HG03558 (cell line): ENCODE results near the gene RASA2.
A peak's percentile ranks its signal among the peaks of the same experiment; 100 is the strongest.
"Not testable (repeated sequence)": the region's sequence is repeated elsewhere in the genome, so short reads cannot be mapped to it uniquely, and the experiment has no call there.

ENCODE experiments used
- ATAC-seq: cut with Tn5 transposase; IDR thresholded peaks from one replicate; pipeline ENCODE4 v1.9.1; 2021; ENCODE audit warnings: moderate number of reproducible peaks; ENCODE audit not compliant: unreplicated experiment; ENCODE audit errors: extremely low read depth

RASA2 gene

DNA sequence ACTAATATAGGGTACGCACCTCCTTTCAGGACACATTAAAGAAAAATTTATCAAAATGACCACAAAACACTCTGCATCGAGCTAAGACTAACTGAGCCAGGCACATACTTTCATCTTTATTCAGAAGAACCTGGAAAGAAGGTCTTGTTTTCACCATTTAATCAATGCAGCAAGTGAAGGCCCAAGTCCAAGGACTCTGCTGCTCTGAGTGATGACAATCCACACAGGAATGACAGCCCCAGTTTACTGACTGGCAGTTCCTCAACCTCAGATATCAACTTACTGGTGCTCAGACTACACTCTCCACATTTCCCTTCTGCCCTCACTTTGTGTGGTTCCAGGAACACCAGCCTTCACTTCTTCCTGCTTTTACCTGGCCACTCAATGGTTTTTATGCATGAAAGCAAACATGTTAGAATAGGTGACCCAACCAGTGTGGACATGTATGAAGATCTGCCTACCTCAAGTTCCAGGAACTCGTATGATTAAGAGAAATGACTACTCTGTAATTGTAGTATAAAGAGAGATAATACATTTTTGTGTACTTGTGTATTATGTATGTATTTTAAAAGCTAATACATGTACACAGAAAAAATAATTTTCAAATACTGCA, 29.1 kb upstream of the RASA2 start:
- no peak for ATAC-seq

DNA sequence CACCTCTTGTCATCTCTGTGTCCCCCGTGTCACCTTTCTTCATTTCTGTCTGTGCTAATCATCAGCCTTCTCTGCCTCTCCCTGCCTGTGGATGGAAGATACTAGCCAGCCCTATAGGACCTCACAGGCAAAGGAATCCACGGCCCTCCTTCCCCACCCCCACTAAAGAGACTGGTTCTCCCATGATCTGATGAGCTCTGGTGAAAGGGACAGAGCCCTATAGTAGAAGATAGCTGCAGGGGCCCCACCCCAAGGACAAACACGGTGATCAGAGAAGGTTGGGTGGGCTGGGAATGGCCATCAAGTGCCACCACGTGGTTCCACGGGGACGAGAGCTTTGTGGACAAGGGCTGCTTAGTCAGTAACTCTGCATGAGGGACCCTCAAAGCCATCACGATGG, 27.8 kb upstream of the RASA2 start:
- no peak for ATAC-seq

DNA sequence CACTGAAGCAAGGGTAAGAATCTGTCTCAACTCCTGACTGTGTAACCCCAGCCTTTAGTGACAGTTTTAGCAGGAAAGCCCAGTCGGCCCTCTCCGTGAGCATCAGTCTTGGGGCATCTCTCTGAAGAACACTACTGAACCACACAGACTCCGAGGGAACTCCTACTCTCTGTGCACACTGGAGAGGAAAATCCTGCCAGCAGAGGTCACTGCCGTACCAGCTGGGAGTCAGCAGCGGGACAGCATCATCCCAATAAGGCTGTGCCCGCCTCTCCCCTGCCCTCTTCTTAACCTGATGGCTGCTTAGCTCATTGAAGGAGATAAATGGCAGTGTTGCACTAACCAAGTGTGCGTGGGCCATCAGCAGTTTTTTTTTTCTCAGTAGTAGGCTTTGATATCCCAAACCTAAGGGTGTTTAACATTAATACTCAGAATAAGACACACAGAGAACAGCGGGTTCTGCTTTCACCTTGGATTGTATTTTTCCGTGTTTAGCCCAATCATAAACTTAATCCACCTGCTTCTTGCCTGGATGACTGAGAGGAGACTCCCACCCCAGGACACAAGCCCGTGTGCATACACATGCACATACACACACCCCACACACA, 26.6 kb upstream of the RASA2 start:
- ATAC-seq: no peak

DNA sequence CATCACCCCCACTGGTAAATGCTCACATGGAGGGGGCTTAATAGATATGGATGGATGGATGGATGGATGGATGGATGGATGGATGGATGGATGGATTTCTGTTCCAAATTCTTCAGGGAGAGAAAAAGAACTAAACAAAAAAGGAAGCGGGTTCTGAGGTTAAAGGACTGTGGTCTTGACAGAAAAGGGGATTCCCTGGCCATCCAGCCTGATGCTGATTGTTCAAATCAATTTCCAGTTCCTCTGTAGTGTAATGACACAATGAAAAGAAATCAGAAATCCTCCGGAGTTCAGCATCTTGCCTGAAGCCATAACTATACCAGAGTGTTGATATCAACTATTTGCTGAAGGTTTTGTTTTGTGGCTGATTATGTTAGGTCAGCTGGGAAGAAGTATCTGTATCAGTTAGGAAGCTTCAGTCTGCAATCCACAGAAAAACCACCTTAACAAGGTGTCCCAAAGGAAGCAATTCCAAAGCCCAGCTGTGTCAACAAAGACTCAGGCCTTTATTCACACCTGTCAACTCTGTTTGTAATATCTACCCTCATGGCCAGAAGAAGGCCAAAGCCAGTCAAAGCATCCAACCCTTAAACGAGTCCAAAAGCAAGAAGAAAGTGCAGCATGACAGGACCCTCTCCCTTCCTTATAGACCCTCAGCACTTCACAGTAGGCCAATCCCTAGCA, 24.5 kb upstream of the RASA2 start:
- ATAC-seq: no peak

DNA sequence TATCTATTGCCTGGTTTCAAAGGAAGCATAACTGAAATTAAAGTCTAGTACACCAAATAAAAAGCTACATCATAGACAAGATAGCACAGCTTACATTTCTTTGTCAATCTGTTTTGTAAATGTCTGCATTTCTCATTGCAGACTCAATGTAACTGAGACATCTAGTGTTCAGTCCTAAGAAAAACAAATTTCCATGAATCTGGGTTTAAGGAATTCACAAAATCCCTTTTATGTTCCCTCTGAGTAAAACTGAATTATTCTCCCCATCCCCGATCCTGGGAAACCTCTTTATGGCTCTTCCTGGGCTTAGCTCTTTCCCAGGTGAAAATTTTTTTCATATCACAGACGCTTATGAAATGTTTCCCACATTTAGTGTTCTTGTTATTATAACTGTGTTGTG, 21.6 kb upstream of the RASA2 start:
- no peak for ATAC-seq

DNA sequence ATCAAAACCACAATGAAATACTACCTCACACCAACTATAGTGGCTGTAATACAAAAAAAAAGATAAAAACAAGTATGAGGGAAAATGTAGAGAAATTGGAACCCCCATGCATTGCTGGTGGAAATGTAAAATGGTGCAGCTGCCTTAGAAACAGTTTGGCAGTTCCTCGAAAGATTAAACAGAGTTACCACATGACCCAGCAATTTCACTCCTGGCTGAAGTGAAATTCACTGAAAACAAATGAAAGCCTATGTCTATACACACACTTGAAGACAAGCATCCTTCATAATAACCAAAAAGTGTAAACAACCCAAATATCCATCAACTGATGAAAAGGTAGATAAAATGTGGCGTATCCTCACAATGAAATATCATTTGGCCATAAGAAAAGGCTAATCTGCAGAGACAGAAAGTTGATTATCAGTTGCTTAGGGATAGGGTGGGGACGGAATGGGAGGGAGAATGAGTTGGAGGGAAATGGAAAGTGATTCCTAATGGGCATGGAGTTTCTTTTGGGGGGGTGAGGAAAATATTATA, 20.1 kb upstream of the RASA2 start:
- no peak for ATAC-seq

DNA sequence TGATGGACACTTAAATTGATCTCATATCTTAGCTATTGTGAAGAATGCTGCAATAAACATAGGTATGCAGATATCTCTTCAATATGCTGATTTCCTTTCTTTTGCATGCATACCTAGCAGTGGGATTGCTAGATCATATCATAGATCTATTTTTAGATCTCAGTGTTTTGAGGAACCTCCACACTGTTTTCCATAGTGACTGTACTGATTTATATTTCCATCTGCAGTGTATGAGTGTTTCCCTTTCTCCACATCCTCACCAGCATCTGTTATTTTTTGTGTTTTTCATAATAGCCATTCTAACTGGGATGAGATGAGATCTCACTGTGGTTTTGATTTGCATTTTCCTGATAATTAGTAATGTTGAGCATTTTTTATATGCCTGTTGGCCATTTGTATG, 17.1 kb upstream of the RASA2 start:
- no peak for ATAC-seq

DNA sequence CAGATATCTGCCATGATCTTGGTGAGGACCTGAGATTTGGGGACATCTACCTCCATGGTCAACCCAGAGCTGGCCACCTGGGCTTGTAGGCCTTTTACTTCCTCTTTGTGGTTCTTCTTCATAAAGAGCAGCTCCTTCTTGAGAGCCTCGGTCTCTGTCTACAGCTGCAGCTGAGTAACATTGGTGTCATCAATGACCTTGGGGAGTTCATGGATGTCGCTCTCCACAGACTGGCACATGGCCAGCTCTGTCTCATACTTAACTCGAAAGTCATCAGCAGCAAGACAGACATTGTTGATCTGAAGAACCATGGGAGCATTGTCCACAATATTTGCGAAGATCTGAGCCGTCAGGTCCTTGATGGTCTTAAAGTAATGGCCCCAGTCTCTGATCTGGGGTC, 15.7 kb upstream of the RASA2 start:
- no peak for ATAC-seq

DNA sequence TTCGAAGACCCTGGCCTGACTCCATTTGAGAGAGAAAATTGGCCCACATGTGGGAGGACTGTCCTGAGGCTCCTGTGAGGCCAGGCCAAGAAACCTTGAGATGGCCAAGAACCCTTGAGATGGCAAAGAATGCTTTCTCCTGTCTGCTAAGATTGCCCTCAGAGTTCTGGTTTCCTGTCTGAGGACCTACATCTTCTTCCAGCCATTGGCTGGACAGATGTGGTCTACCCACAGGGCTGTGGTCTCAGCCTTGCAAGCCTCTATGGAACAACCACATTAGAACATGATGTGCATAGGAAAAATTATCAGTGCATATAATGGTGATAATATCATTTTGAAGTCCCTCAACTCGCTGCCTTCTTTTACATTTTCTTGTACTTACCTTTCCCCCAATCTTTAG, 10.8 kb upstream of the RASA2 start:
- no peak for ATAC-seq

DNA sequence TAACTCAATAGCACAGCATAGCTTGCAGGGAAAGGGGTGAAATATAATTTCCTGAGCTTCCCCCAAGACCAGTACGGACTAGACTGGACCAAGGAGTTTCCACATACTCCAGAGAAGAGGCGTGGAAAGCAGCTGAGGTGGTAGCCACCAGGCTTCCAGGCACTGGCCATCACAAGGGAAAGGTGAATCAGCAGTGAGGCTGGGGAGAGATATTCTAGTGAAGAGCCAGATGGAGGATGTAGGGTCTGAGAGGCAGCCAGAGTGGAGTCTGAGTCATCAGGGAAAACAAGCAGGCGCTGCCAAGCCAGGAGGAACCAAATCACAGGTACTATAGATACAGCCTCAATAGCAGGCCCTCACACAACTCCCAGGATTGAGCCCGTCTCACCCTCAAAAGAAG, 9.6 kb upstream of the RASA2 start:
- ATAC-seq: no peak

DNA sequence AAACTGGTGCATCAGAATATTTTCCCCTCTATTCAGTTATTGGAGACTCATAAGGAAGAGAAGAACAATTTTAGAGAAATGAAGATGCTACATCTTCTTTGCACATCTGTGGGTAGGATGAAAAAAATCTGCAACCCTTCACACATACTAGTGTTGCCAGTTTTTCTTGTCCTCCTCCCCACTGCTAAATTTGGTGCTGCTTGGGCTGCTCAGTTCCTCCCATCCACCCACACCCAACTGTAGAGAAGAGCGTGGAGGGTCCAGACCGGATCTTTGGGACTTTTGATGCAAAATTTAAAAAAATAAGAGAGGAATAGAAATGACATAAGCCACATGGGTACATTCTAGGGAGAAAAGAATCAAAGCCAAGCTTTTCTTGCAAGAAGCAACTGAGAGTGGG, 8.7 kb upstream of the RASA2 start:
- ATAC-seq: no peak

DNA sequence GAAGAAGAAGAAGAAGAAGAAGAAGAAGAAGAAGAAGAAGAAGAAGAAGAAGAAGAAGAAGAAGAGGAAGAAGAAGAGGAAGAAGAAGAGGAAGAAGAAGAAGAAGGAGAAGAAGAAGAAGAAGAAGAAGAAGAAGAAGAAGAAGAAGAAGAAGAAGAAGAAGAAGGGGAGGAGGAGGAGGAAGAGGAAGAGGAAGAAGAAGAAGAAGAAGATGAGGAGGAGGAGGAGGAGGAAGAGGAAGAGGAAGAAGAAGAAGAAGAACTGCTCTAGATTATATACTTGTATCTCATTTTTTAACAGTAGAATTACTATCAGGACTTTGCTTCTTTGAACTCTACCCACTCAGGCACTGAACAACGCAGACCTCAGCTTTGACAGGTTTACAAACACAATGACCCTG, 8.0 kb upstream of the RASA2 start:
- not testable (repeated sequence) for ATAC-seq

DNA sequence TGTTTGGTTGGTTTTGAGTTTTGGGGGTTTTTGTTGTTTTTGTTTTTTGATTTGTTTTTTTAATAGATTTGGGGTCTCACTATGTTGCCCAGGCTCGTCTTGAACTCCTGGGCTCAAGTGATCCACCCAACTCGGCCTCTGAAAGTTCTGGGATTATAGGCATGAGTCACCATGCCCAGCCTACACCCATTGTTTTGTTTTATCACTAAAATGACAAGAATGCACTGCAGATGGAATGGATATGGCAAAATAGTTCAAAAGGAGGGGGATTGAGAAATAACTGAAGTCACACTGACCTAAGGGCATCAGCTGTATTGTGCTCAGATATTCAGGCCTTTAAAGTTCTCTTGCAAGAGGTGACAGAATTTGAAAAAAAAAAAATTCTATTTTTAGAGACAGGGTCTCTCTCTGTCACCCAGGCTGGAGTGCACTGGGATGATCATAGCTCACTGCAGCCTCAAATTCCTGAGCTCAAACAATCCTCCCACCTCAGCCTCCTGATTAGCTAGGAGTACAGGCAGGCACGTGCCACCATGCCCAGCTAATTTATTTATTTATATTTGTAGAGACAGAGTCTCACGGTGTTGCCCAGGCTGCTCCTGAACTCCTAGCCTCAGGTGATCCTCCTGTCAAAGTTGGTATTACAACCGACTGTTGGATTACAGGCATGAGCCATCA, 4.4 kb upstream of the RASA2 start:
- ATAC-seq: no peak

DNA sequence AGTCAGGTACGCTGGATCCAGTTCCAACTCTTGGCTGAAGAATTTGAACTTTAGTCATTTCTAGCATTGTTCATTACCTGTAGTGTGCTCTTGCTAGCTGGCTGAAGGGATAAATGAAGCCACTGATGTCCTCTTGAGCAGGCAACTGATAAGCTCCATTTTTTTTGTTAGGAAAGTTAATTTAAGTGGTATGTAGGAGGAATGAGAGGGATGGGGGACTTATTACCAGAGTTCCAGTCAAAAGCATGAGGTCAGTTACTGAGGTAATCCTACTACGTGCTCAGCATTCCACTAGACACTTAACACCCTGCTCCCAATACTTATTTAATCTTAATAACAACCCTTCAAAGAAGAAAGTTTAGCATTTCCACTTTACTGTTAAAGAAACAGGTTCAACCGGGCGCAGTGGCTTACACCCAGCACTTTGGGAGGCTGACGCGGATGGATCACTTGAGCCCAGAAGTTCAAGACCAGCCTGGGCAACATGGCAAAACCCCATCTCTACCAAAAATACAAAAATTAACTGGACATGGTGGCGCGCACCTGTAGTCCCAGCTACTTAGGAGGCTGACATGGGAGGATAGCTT, 2.0 kb upstream of the RASA2 start:
- no peak for ATAC-seq

DNA sequence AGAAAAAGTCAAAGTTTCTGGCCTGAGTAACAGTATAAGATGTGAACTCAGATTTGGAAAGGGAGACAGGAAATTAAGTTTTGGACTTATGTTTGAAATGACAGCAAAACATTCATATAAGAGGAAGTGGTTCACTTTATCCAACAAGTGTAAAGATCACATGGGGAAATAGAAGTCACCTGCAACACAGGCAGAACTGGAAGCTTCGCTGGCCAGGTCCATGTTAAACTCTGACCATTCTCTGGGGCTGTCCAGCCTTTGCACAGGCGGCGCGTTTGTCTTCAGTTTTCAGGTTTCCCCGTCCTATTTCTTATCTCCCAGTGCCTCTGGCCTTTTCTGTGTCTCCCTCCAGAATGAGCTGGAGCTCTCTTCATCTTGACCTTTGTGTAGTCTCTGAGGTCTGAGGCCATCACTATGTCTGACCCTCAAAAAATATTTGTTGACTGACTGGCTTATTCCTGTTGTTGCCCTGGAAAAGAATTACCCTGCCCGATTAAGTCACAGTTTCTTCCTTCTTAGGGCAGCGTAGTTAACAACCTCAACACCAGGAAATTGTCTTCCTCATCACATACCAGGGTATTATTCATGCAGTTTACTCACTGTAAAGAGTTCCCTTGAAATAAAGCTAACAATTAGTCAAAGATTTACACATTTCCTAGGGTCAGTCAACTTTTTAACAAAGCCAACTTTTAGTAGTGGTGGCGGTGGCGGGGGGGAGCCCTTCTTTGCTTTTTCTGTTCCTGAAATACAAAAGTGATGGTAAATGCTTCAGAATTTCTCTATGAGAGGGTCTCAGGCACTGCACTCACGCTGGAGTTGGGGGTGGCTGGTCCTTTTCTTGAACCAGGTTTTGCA, 959 bp upstream of the RASA2 start:
- ATAC-seq: no peak

DNA sequence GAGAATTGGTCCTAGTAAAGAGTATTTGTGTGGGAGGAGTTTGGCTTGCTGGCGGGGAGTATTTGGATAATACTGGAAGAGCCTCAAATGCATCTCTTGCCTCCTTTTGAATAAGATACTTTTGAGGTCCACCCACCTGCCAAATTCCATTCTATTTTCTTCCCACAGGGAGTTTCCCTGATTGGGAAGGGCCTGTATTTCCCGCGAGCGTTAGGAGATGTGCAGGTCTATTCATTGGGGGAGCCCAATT, 406 bp upstream of the RASA2 start:
- no peak for ATAC-seq

DNA sequence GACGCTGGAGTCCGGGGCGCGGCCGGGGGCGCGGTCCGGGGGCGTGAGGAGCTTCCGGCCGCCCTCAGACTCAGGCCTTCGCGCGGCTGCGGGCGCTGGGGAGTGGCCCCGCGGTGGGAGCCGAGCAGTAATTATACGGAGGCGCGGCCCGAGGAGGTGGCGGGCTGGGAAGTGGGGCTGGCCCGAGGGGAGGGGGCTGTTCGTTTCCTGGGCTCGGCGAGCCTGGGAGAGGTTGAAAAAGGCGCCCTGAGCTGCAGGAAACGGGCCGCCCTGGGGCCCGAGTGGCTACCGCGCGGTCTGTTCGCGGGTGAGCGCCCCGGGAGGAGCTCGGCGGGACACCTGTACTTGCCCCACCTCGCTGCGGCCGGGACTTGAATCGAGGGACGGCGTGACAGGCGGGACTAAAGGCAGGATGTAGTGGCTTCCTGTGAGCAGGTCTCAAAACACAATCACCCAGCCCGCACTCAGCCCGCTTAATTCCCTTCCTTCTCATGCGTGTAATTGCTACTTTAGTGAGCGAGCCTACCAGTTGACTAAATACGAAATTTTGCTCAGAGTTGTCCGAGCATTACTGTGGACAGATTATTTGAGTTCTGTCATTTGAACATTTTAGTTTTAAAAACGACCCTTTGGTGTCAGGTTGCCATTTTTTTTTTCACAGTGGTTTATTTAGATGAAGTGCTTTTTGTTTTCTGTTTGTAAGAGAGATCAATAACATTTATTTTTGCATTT, 860 bp downstream of the RASA2 start:
- peak; percentile 52 for ATAC-seq

DNA sequence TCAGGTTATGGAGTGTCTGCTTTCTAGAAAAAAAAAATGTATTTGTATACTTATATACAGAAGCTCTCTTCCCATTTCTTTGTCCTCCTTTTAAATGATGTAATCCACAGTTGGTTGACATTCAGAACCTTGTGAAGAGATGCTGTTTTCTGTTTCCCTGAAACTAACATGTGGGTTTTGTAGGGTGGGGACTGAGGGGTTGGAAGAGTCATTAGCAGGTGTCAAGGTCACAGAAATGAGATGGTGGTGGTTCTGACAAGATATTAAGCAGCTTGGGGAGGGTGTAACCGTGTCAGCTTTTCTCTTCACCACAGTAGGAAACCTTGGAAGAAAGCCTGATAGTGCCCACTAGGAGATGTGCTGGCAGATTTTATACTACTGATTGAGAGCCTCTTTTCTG, 2.4 kb downstream of the RASA2 start:
- ATAC-seq: no peak

DNA sequence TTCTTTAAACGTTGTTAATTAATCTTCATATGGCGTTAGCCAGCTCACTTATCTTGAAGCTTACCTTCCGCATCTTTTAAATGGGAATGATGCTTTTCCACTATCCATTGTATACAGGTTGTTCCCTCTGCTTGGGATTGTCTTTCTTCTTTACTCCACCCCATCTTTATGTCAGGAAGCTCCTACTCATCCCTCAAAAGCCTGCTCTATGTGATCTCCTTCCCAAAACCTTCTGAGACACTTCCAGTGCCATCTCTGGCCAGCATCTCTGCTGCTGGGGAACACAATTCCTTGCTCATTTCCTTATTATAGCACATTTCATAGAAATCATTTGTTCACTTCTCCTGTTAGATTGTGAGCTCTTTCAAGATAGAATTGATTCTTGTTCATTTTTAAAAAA, 4.3 kb downstream of the RASA2 start:
- ATAC-seq: no peak

DNA sequence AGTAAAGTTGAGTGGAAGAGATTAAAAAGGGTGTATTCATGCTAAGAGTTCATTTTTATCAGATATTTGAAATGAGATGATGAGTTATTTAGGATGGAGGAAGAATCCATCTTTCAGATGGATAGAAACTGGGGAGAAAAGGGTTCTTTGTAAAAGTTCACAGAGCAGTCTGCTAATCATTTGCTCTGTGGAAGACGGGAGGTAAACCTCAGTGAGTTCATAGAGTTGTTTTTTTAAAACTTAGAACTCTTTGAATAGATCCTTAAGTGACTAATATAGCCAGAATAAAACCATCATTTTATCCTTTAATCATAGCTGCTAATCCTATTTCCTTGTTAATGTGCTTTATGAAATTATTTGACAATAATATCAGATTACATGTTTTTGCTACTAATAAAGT, 5.1 kb downstream of the RASA2 start:
- no peak for ATAC-seq
